GM12878 (cell line): Measurements from ENCODE around the gene WWOX. TPM values are rescaled to one million over a fixed set of nuclear protein-coding genes. Genes with fewer than 3 reads are reported as not detected.

ENCODE experiments used
- ATAC-seq: fragments of 200-7000 bp; cut with Tn5 transposase; 3 replicates; pipeline ENCODE4 v1.9.1; 2020; ENCODE audit warnings: mild to moderate bottlenecking, moderate library complexity
- BruUV-seq: library from RNA; stranded (reverse); fragments of 400-500 nt; replicated peaks from 2 replicates; lab custom pipeline; 2021; lab: Mats Ljungman, UMichigan
- CTCF ChIA-PET: fragments of 300-600 bp; sonication (Branson Sonifier 250); formaldehyde crosslinking; extraction: SDS; loops from one replicate; lab custom pipeline; 2021; ENCODE audit warnings: inconsistent platforms; lab: Yijun Ruan, JAX
- POLR2A ChIA-PET: fragments of 350-600 bp; formaldehyde crosslinking; extraction: SDS; loops from one replicate; lab custom pipeline; 2021; ENCODE audit warnings: inconsistent platforms; lab: Charles Lee
- RAD21 ChIA-PET: fragments of 300-600 bp; sonication (Branson Sonifier 250); formaldehyde crosslinking; loops from one replicate; lab custom pipeline; 2023; ENCODE audit warnings: antibody characterized with exemption; ENCODE audit not compliant: unreplicated experiment; lab: Charles Lee
- SMC1A ChIA-PET: fragments of 300-600 bp; sonication (Branson Sonifier 250); formaldehyde crosslinking; loops from one replicate; lab custom pipeline; 2023; ENCODE audit not compliant: unreplicated experiment, uncharacterized antibody; lab: Charles Lee
- DNase-seq: peaks from one replicate; pipeline ENCODE4 v3.0.0-alpha.2; 2011; ENCODE audit warnings: low read depth, low spot score
- FAIRE-seq: peaks from 3 replicates; lab custom pipeline; 2011; peaks lifted over from hg19 to GRCh38; lab: Jason Lieb, UNC
- H2AFZ ChIP-seq: 2 replicates; pipeline ENCODE4 v1.6.0; 2011; ENCODE audit warnings: low read depth, low read length, control low read depth; ENCODE audit not compliant: control insufficient read depth
- H3K27ac ChIP-seq: 2 replicates; pipeline ENCODE4 v1.5.1; 2011; ENCODE audit warnings: control low read depth; ENCODE audit not compliant: control insufficient read depth, insufficient read depth
- H3K27me3 ChIP-seq, 2 experiments: replicated peaks in 1 of 2; 2 replicates each; pipeline versions ENCODE4 v1.6.0 to v1.6.1; 2011; ENCODE audit warnings: low read length in 1 of 2; ENCODE audit not compliant: control insufficient read depth in 2 of 2, insufficient read depth in 2 of 2
- H3K36me3 ChIP-seq, 2 experiments: 2 replicates each; pipeline ENCODE4 v1.5.1; 2011; ENCODE audit warnings: low read length in 1 of 2; ENCODE audit not compliant: control insufficient read depth in 2 of 2, insufficient read depth in 2 of 2
- H3K4me1 ChIP-seq: 2 replicates; pipeline ENCODE4 v1.6.1; 2011; ENCODE audit warnings: mild to moderate bottlenecking, low read length, moderate library complexity, mixed read lengths; ENCODE audit not compliant: control insufficient read depth, insufficient read depth
- H3K4me2 ChIP-seq: 2 replicates; pipeline ENCODE4 v1.6.0; 2011; ENCODE audit warnings: control low read depth; ENCODE audit not compliant: control insufficient read depth, insufficient read depth
- H3K4me3 ChIP-seq: fragments of 200-600 bp; sonication (generic); 2 replicates; pipeline ENCODE4 v1.5.1; 2016
- H3K79me2 ChIP-seq: 2 replicates; pipeline ENCODE4 v1.6.0; 2011; ENCODE audit warnings: low read length; ENCODE audit not compliant: control insufficient read depth, insufficient read depth
- H3K9ac ChIP-seq: 2 replicates; pipeline ENCODE4 v1.8.0; 2011; ENCODE audit warnings: low read length, control low read depth, mixed read lengths; ENCODE audit not compliant: control insufficient read depth, insufficient read depth
- H3K9me3 ChIP-seq: replicated peaks from 3 replicates; pipeline ENCODE4 v1.5.1; 2011; ENCODE audit warnings: mild to moderate bottlenecking, low read length; ENCODE audit not compliant: control insufficient read depth, insufficient read depth
- H4K20me1 ChIP-seq: 2 replicates; pipeline ENCODE4 v1.6.0; 2011; ENCODE audit not compliant: control insufficient read depth, insufficient read depth
- BHLHE40 ChIP-seq, 2 experiments: fragments of 450-650 bp in 1 of 2; IDR thresholded peaks; 2 replicates each; pipeline ENCODE4 v1.6.1; 2011 to 2017; ENCODE audit warnings: low read depth in 2 of 2, borderline replicate concordance in 1 of 2, improper control_type of control experiment in 1 of 2, low read length in 1 of 2, mild to moderate bottlenecking in 1 of 2
- MYB ChIP-seq: fragments of 150-350 bp; IDR thresholded peaks from 2 replicates; pipeline ENCODE4 v1.6.1; 2014; ENCODE audit warnings: mild to moderate bottlenecking, low read depth, low read length, borderline replicate concordance
- NFXL1 ChIP-seq: fragments of 450-650 bp; IDR thresholded peaks from 2 replicates; pipeline ENCODE4 v1.6.1; 2017; ENCODE audit warnings: antibody characterized with exemption, mild to moderate bottlenecking, borderline replicate concordance
- SUZ12 ChIP-seq: fragments of 200-600 bp; sonication (generic); IDR thresholded peaks from one replicate; pipeline ENCODE4 v1.6.1; 2018; ENCODE audit warnings: antibody characterized with exemption, mild to moderate bottlenecking; ENCODE audit not compliant: unreplicated experiment
- ZBED1 ChIP-seq: IDR thresholded peaks from 2 replicates; pipeline ENCODE4 v1.6.1; 2016; ENCODE audit warnings: borderline replicate concordance
- ZNF207 ChIP-seq: fragments of 450-650 bp; IDR thresholded peaks from 2 replicates; pipeline ENCODE4 v1.6.1; 2014; ENCODE audit warnings: antibody characterized with exemption, mild to moderate bottlenecking, borderline replicate concordance
- WGBS: methylation state at CpG from one replicate; pipeline ENCODE4 v1.1.6; 2016; ENCODE audit warnings: low lambda C conversion rate; ENCODE audit not compliant: insufficient replicate concordance, insufficient coverage; ENCODE audit errors: missing lambda C conversion rate; 5-methylcytosine and 5-hydroxymethylcytosine counted together
- in situ Hi-C: fragments of 300-500 bp; cut with MboI; formaldehyde crosslinking; loops from 9 replicates; pipeline ENCODE4 v1.14.3; 2018; ENCODE audit warnings: mixed read lengths
- intact Hi-C: fragments of 100-400 bp; cut with micrococcal nuclease; formaldehyde crosslinking; loops from one replicate; pipeline ENCODE4 v1.14.2; 2022; ENCODE audit not compliant: unreplicated experiment
- polyA plus RNA-seq, 11 experiments: library from polyadenylated mRNA; depleted of rRNA in 4 of 11; unstranded in 6 of 11; stranded (reverse) in 5 of 11; fragments of >200 nt; fragmentation: Nextera tagmentation in 4 of 11; fragmentation: Illumina TruSeq in 1 of 11; extraction: Ambion mirVana in 4 of 11; extraction: Trizol in 1 of 11; gene quantifications; 1 replicate in 1 of 11; 2 replicates in 10 of 11; pipeline versions ENCODE4 v1.2.1 to v1.2.3, GENCODE V29; 2011 to 2016; ENCODE audit warnings: inconsistent platforms in 2 of 11, missing spikeins in 2 of 11, low read depth in 1 of 11
- total RNA-seq, 4 experiments: library from RNA; depleted of rRNA in 3 of 4; stranded (reverse); fragments of >200 nt in 3 of 4; fragmentation: Illumina TruSeq in 1 of 4; extraction: Trizol in 1 of 4; gene quantifications; 2 replicates each; pipeline versions ENCODE4 v1.2.1 to v1.2.3, GENCODE V29; 2013 to 2021
- TF ChIP-seq, protein P1 (sequence below): fragments of 450-650 bp; IDR thresholded peaks from 2 replicates; pipeline ENCODE4 v1.6.1; 2017; ENCODE audit warnings: borderline replicate concordance
- TF ChIP-seq, protein P2 (sequence below): IDR thresholded peaks from 2 replicates; pipeline ENCODE4 v1.6.1; 2011; ENCODE audit warnings: borderline replicate concordance, low read depth, mild to moderate bottlenecking, moderate library complexity, mixed read lengths, low read length; ENCODE audit not compliant: insufficient read depth; ENCODE audit errors: extremely low read length

The WWOX gene
- total and polyA plus RNA-seq, 10 of the 15 experiments (the other 5 are each of a cell fraction or from before 2014, with no cell fraction given) = 2.8 to 24.4 (median 17.8) TPM

DNA sequence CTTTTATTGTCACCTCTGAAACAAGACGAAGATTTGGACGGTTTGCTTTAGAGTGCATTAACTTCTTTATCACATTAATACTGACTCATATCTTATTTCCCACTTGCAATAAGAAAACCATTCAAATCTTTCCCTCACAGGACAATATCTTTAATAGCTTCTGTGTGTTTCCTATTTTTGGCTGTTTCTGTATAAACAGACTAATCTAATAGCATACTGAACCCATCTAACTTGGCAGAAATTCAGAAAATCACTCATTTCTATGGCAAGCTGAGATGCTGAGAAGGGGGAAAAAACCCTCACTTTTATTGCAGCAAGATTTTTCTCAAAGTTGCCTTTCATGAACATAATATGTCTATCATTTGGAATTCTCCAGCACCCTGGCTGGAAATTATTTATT lies 524.9 kb downstream of the WWOX start:
- no peak for DNase-seq
- H3K27me3 ChIP-seq = no peaks in the 10 kb centered on the region
- in situ Hi-C loops (no loop called here), intact Hi-C loops (no loop called here)
- ATAC-seq = no peak
- H2AFZ ChIP-seq = no peak overlapping the region
- no TSS peak for BruUV-seq
- no peaks in the 10 kb centered on the region for H3K36me3 ChIP-seq
- POLR2A ChIA-PET = no interaction called here
- CTCF ChIA-PET = interaction anchor here (0.6 kb wide), 1 partner anchor 974 kb away, joined by 3 read pairs; no protein-coding TSS in a partner anchor
- no peaks in the 10 kb centered on the region for H4K20me1 ChIP-seq
- H3K4me1 ChIP-seq = no peaks in the 10 kb centered on the region
- 47% methylated on average over 2 of the region's 2 CpGs for WGBS
- FAIRE-seq = no peak
- no peaks in the 10 kb centered on the region; the same call in 2 of the 3 replicates for H3K9me3 ChIP-seq
- H3K4me3 ChIP-seq = no peak overlapping the region
- RAD21 ChIA-PET = no interaction called here
- no peaks in the 10 kb centered on the region for H3K79me2 ChIP-seq
- H3K27ac ChIP-seq = no peak overlapping the region
- H3K4me2 ChIP-seq = no peak overlapping the region
- H3K9ac ChIP-seq = no peak overlapping the region
- TF ChIP-seq SUZ12 (no peak), NFXL1 (no peak), BHLHE40 (IDR thresholded peaks at IDR 0.05; ENCODE audit: borderline replicate concordance in 1 of 2, low read depth in 2 of 2, low read length in 1 of 2) (no peak), ZBED1 (no peak), MYB (no peak), ZNF207 (no peak)
- TF ChIP-seq, protein P1, sequence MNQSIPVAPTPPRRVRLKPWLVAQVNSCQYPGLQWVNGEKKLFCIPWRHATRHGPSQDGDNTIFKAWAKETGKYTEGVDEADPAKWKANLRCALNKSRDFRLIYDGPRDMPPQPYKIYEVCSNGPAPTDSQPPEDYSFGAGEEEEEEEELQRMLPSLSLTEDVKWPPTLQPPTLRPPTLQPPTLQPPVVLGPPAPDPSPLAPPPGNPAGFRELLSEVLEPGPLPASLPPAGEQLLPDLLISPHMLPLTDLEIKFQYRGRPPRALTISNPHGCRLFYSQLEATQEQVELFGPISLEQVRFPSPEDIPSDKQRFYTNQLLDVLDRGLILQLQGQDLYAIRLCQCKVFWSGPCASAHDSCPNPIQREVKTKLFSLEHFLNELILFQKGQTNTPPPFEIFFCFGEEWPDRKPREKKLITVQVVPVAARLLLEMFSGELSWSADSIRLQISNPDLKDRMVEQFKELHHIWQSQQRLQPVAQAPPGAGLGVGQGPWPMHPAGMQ = no peak
- TF ChIP-seq, protein P2, sequence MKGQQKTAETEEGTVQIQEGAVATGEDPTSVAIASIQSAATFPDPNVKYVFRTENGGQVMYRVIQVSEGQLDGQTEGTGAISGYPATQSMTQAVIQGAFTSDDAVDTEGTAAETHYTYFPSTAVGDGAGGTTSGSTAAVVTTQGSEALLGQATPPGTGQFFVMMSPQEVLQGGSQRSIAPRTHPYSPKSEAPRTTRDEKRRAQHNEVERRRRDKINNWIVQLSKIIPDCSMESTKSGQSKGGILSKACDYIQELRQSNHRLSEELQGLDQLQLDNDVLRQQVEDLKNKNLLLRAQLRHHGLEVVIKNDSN = no peak
- SMC1A ChIA-PET = no interaction called here
